A673 (cell line): ENCODE data around the gene CFAP61.

Source experiments
- CTCF ChIP-seq: fragments of 300-800, 200-600 bp; sonication (generic); conservative IDR thresholded peaks from 2 replicates; pipeline ENCODE4 v1.5.1; 2017; ENCODE audit warnings: low read depth, mild to moderate bottlenecking, antibody characterized with exemption, low read length, moderate library complexity, mixed read lengths
- EZH2 ChIP-seq: fragments of 200-600 bp; sonication (generic); IDR thresholded peaks from 2 replicates; pipeline ENCODE4 v1.6.1; 2017; ENCODE audit warnings: borderline replicate concordance, low read depth, mild to moderate bottlenecking, mixed read lengths, antibody characterized with exemption, low read length; ENCODE audit not compliant: poor library complexity, severe bottlenecking

- TF ChIP-seq CTCF = no peak
- no peak for TF ChIP-seq EZH2
These were observed 178.4 kb downstream of the CFAP61 start for GRCh38 chr20:20230741-20231140.
